ENCODE measurements around the gene JPH3.
A peak's percentile ranks its signal among the peaks of the same experiment; 100 is the strongest.

The JPH3 gene

GRCh38 chr16:87653234-87653633 is 50.9 kb downstream of the JPH3 start:
- peak; percentile 64 for TF ChIP-seq CTCF (IDR thresholded peaks at IDR 0.05; ENCODE audit: low read depth, low read length, missing control alignments)
- in situ Hi-C loops (cut with HindIII; ENCODE audit: low pct_ligation_motif_present, low sequenced_read_pairs): no loop called here
- no peak overlapping the region for H3K4me3 ChIP-seq (ENCODE audit: low read depth, low read length)
- no peak overlapping the region for H3K27ac ChIP-seq
- DNase-seq: no peak
- peaks cover 22% of the 10 kb centered on the region for H3K27me3 ChIP-seq (replicated peaks)
- H3K36me3 ChIP-seq (replicated peaks): no peaks in the 10 kb centered on the region

DNA sequence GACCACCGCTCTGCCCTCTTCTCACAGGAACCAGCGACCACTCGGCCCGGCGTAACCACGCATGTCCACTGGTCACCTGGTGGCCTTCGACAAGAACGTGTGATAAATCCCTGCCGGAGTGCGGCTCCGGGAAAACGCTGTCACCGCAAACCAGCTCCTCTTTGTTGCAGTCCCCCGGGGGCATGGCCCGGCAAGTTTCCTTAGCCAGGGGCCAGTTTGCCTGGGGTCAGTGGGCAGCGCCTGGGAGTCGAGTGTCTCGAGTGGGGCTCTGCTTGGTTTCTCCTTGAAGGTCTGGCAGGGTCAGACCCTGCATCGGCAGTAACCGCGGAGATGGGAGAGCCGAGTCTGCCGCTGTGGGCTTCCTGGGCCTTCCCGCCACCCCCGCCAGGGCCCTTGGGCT is 52.5 kb downstream of the JPH3 start:
- in situ Hi-C loops (cut with HindIII; ENCODE audit: low pct_ligation_motif_present, low sequenced_read_pairs): no loop called here
- no peak overlapping the region for H3K4me3 ChIP-seq (ENCODE audit: low read depth, low read length)
- no peak for TF ChIP-seq CTCF (IDR thresholded peaks at IDR 0.05; ENCODE audit: low read depth, low read length, missing control alignments)
- no peak for DNase-seq
- no peak overlapping the region for H3K27ac ChIP-seq
- H3K36me3 ChIP-seq (replicated peaks): no peaks in the 10 kb centered on the region
- peaks cover 7% of the 10 kb centered on the region for H3K27me3 ChIP-seq (replicated peaks)

DNA sequence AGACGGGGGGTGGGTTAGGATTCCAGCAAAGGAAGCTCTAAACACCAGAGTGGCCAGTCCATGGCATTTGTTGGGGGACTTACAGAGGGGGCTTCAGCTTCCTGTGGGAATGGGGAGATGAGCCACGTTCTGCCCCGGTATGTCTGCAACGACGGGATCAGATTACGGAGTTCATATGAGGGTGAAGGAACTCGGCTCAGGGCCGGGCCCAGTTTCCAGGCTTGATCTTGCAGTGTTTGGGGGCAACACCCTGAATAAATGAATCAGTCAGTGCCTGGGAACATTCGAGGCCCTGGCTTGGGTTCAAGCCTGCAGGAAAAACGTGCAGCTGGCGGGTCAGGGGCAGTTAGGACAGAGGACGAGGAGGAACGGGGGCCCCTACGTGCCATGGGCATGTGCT is 54.0 kb downstream of the JPH3 start:
- no peak for DNase-seq
- no peak for TF ChIP-seq CTCF (IDR thresholded peaks at IDR 0.05; ENCODE audit: low read depth, low read length, missing control alignments)
- Histone ChIP-seq H3K27ac (no peak overlapping the region), H3K36me3 (replicated peaks) (no peaks in the 10 kb centered on the region), H3K27me3 (replicated peaks) (peaks cover 3% of the 10 kb centered on the region), H3K4me3 (ENCODE audit: low read depth, low read length) (no peak overlapping the region)
- in situ Hi-C loops (cut with HindIII; ENCODE audit: low pct_ligation_motif_present, low sequenced_read_pairs): no loop called here

DNA sequence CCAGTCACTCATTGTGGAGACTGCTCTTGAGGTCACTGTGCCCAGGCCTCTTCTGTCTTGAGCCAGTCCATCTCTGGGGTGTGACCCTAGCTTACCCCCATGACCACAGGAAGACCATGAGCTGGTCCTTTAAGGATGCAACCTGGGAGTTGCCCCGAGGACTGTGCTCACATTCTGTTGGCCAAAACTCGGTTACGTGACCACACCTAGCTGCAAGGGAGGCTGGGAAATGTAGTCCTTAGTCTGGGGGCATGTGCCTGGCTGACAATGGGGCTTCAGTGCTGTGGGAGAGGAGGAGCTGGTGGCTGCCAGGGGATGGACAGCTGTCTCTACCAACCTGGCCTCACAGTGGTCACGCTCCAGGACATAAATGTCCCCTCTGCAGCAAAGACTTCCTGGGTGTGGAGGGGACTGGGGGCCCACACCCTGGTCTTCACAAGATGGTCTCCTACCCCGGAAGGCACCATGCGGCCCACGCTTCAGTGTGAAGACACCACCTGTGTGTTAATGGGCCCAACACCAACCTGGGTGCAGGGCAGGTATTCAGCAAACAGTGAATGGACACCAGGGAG is 55.4 kb downstream of the JPH3 start:
- no peak for TF ChIP-seq CTCF (IDR thresholded peaks at IDR 0.05; ENCODE audit: low read depth, low read length, missing control alignments)
- no peak overlapping the region for H3K4me3 ChIP-seq (ENCODE audit: low read depth, low read length)
- in situ Hi-C loops (cut with HindIII; ENCODE audit: low pct_ligation_motif_present, low sequenced_read_pairs): no loop called here
- no peaks in the 10 kb centered on the region for H3K27me3 ChIP-seq (replicated peaks)
- no peak overlapping the region for H3K27ac ChIP-seq
- no peak for DNase-seq
- no peaks in the 10 kb centered on the region for H3K36me3 ChIP-seq (replicated peaks)

- no peaks in the 10 kb centered on the region for H3K27me3 ChIP-seq (replicated peaks)
- DNase-seq: no peak
- no peak overlapping the region for H3K27ac ChIP-seq
- in situ Hi-C loops (cut with HindIII; ENCODE audit: low pct_ligation_motif_present, low sequenced_read_pairs): no loop called here
- no peak for TF ChIP-seq CTCF (IDR thresholded peaks at IDR 0.05; ENCODE audit: low read depth, low read length, missing control alignments)
- no peak overlapping the region for H3K4me3 ChIP-seq (ENCODE audit: low read depth, low read length)
- no peaks in the 10 kb centered on the region for H3K36me3 ChIP-seq (replicated peaks)
Observed at GRCh38 chr16:87658564-87659225, 56.4 kb downstream of the JPH3 start.

- in situ Hi-C loops (cut with HindIII; ENCODE audit: low pct_ligation_motif_present, low sequenced_read_pairs): no loop called here
- H3K4me3 ChIP-seq (ENCODE audit: low read depth, low read length): no peak overlapping the region
- H3K27me3 ChIP-seq (replicated peaks): no peaks in the 10 kb centered on the region
- no peak for TF ChIP-seq CTCF (IDR thresholded peaks at IDR 0.05; ENCODE audit: low read depth, low read length, missing control alignments)
- H3K27ac ChIP-seq: no peak overlapping the region
- no peaks in the 10 kb centered on the region for H3K36me3 ChIP-seq (replicated peaks)
- DNase-seq: peak; percentile 29
Observed at GRCh38 chr16:87661561-87661960, 59.3 kb downstream of the JPH3 start.

Data from brain microvascular endothelial cell (primary cell).